DOHH2 (cell line): ENCODE results near the gene WDR35.

ENCODE experiments used
- CTCF ChIP-seq: fragments of 200-600 bp; sonication (generic); IDR thresholded peaks from one replicate; pipeline ENCODE4 v1.5.1; 2014; ENCODE audit warnings: antibody characterized with exemption, mild to moderate bottlenecking, low read depth, low read length; ENCODE audit not compliant: poor library complexity, severe bottlenecking
- EZH2phosphoT487 ChIP-seq: fragments of 200-600 bp; sonication (generic); IDR thresholded peaks from 2 replicates; pipeline ENCODE4 v1.6.1; 2017; ENCODE audit warnings: borderline replicate concordance, mild to moderate bottlenecking, antibody characterized with exemption, low read length, moderate library complexity, mixed read lengths

DNA sequence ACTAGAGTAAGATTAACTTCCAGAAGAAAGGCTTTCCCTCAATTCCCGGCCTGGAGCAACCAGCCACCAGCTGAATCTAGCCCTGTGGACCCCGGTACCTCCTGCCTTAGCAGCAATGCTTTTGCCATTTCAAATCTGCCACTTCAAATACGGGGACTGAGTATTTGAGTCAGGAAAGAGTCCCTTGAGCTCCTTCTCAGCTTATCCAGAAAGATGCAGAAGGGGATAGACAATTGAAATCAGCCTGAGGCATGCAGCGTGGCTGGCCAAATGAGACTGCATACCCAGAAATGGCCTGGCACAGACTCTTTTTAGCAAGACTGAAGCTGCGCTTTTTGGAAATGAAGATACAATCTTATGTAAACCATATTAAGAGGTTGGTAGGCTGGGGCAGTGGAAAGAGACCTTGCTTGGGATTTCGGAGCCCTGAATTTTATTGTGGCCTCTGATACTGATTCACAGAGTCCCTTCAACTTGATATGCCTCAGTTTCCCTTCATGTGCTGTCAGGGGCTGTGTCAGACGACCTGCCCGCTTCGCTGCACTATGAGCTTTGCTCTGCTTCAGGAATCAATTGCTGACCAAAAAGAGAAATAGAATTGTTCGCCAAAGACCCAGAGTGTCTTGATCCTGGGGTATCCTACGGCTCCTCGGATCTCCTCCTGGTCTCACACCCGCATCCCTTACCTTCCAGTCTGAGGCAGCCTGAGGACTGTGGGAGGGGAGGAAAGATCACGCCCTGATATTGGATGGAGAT is 21.5 kb upstream of the WDR35 start:
- TF ChIP-seq CTCF (no peak), EZH2phosphoT487 (no peak)
